Tongue (tissue), 1 donor: ENCODE data around the gene CAPN6. TPM values are rescaled to one million over a fixed set of nuclear protein-coding genes. Genes with fewer than 3 reads are reported as not detected.

Experiments
- total RNA-seq: library from RNA; depleted of rRNA; stranded (reverse); fragments of >200 nt; gene quantifications from one replicate; pipeline ENCODE4 v1.2.3, GENCODE V29; 2014

The CAPN6 gene
- total RNA-seq, 1 donor from 2014 or later: 463 TPM

Other genes with a start within 250 kb of the CAPN6 start
- 5.5 TPM for gene PAK3, start 174.3 kb downstream of the CAPN6 start, total RNA-seq
- 20.8 TPM for gene DCX, start 141.7 kb upstream of the CAPN6 start, total RNA-seq
- 7.9 TPM for gene SERTM2, start 241.2 kb upstream of the CAPN6 start, total RNA-seq